Stimulated activated CD4-positive, alpha-beta T cell treated with anti-CD3 and anti-CD28 coated beads, Interleukin-1b, Interleukin-23, amount 100 ng/mL, for 48 hours (primary cell): ENCODE measurements around the gene AKR1C1.
"Not testable (repeated sequence)": the region's sequence is repeated elsewhere in the genome, so short reads cannot be mapped to it uniquely, and the experiment has no call there.

Experiments
- DNase-seq: peaks from one replicate; pipeline ENCODE4 v3.0.0-alpha.2; 2020

The AKR1C1 gene

GRCh38 chr10:4984971-4985594 is 21.9 kb downstream of the AKR1C1 start:
- no peak for DNase-seq

GRCh38 chr10:4988000-4988641 is 24.9 kb downstream of the AKR1C1 start:
- not testable (repeated sequence) for DNase-seq

GRCh38 chr10:4990217-4990616 is 27.0 kb downstream of the AKR1C1 start:
- DNase-seq, result no peak

GRCh38 chr10:4991463-4991862 is 28.2 kb downstream of the AKR1C1 start:
- DNase-seq, result not testable (repeated sequence)

- DNase-seq, result not testable (repeated sequence)
Observed at GRCh38 chr10:4992564-4992963, 29.3 kb downstream of the AKR1C1 start.

GRCh38 chr10:4994260-4994659 is 31.0 kb downstream of the AKR1C1 start:
- DNase-seq, result not testable (repeated sequence)

- DNase-seq, result no peak
Observed at GRCh38 chr10:4998671-4999070, 35.5 kb downstream of the AKR1C1 start.

GRCh38 chr10:5002013-5002727 is 39.0 kb downstream of the AKR1C1 start:
- no peak for DNase-seq

- DNase-seq, result not testable (repeated sequence)
Observed at GRCh38 chr10:5003127-5004029, 40.2 kb downstream of the AKR1C1 start, which contains the start of gene AKR1C2. Gene AKR1C2 (minus strand): TSS chr10:5003857. CDS start chr10:5003835, 22 bp downstream.

GRCh38 chr10:5004030-5004385 is 40.8 kb downstream of the AKR1C1 start:
- DNase-seq, result not testable (repeated sequence)

- DNase-seq, result not testable (repeated sequence)
Observed at GRCh38 chr10:5004501-5004900, 41.3 kb downstream of the AKR1C1 start.

GRCh38 chr10:5008857-5009548 is 45.8 kb downstream of the AKR1C1 start:
- not testable (repeated sequence) for DNase-seq

GRCh38 chr10:5010043-5010442 is 46.8 kb downstream of the AKR1C1 start:
- DNase-seq, result not testable (repeated sequence)

- DNase-seq, result not testable (repeated sequence)
Observed at GRCh38 chr10:5011392-5011791, 48.2 kb downstream of the AKR1C1 start.

- DNase-seq, result no peak
Observed at GRCh38 chr10:5012595-5012994, 49.4 kb downstream of the AKR1C1 start.

GRCh38 chr10:5013385-5013784 is 50.2 kb downstream of the AKR1C1 start:
- no peak for DNase-seq

GRCh38 chr10:5014200-5014910 is 51.1 kb downstream of the AKR1C1 start:
- DNase-seq, result not testable (repeated sequence)

GRCh38 chr10:5014936-5015335 is 51.7 kb downstream of the AKR1C1 start:
- no peak for DNase-seq

GRCh38 chr10:5018134-5018533 is 54.9 kb downstream of the AKR1C1 start:
- no peak for DNase-seq

GRCh38 chr10:5018671-5019277 is 55.6 kb downstream of the AKR1C1 start:
- DNase-seq, result not testable (repeated sequence)
